ENCODE measurements around the gene CES4A. TPM values are rescaled to one million over a fixed set of nuclear protein-coding genes. Genes with fewer than 3 reads are reported as not detected.
"Not testable (repeated sequence)": the region's sequence is repeated elsewhere in the genome, so short reads cannot be mapped to it uniquely, and the experiment has no call there.

Gene CES4A
- total RNA-seq, 1 donor from 2014 or later = 4.6 TPM

- Mint-ChIP-seq H3K36me3 (ENCODE audit: insufficient read depth) (peaks cover 11% of the 10 kb centered on the region), H3K4me3 (ENCODE audit: low read depth) (no peak overlapping the region), H3K9me3 (ENCODE audit: low read depth) (no peaks in the 10 kb centered on the region), H3K27ac (peak overlapping the region; percentile 42), H3K27me3 (peaks cover 6% of the 10 kb centered on the region), H3K4me1 (ENCODE audit: low read depth) (no peaks in the 10 kb centered on the region)
- DNase-seq (ENCODE audit: low spot score, unreplicated experiment) = no peak
- no peak for TF ChIP-seq CTCF (IDR thresholded peaks at IDR 0.05; ENCODE audit: unreplicated experiment)
These were observed 44.3 kb upstream of the CES4A start for GRCh38 chr16:66944054-66944441.

GRCh38 chr16:66944971-66945370, 43.4 kb upstream of the CES4A start:
- not testable (repeated sequence) for H3K27ac Mint-ChIP-seq; H3K9me3 Mint-ChIP-seq (ENCODE audit: low read depth); H3K4me3 Mint-ChIP-seq (ENCODE audit: low read depth); H3K4me1 Mint-ChIP-seq (ENCODE audit: low read depth); DNase-seq (ENCODE audit: low spot score, unreplicated experiment); H3K27me3 Mint-ChIP-seq
- H3K36me3 Mint-ChIP-seq (ENCODE audit: insufficient read depth) = peaks cover 11% of the 10 kb centered on the region

- Mint-ChIP-seq H3K36me3 (ENCODE audit: insufficient read depth) (peaks cover 11% of the 10 kb centered on the region), H3K4me1 (ENCODE audit: low read depth) (no peaks in the 10 kb centered on the region), H3K4me3 (ENCODE audit: low read depth) (no peak overlapping the region), H3K27me3 (peaks cover 12% of the 10 kb centered on the region), H3K9me3 (ENCODE audit: low read depth) (no peaks in the 10 kb centered on the region), H3K27ac (no peak overlapping the region)
- DNase-seq (ENCODE audit: low spot score, unreplicated experiment) = no peak
- no peak for TF ChIP-seq CTCF (IDR thresholded peaks at IDR 0.05; ENCODE audit: unreplicated experiment)
These were observed 42.5 kb upstream of the CES4A start for GRCh38 chr16:66945939-66946338.

- Mint-ChIP-seq H3K27me3 (peaks cover 12% of the 10 kb centered on the region), H3K36me3 (ENCODE audit: insufficient read depth) (peaks cover 11% of the 10 kb centered on the region), H3K9me3 (ENCODE audit: low read depth) (peaks cover 1% of the 10 kb centered on the region), H3K27ac (no peak overlapping the region), H3K4me1 (ENCODE audit: low read depth) (no peaks in the 10 kb centered on the region), H3K4me3 (ENCODE audit: low read depth) (no peak overlapping the region)
- no peak for DNase-seq (ENCODE audit: low spot score, unreplicated experiment)
- no peak for TF ChIP-seq CTCF (IDR thresholded peaks at IDR 0.05; ENCODE audit: unreplicated experiment)
These were observed 41.8 kb upstream of the CES4A start for GRCh38 chr16:66946541-66946940.

GRCh38 chr16:66946974-66947301, 41.5 kb upstream of the CES4A start:
- H3K27me3 Mint-ChIP-seq = peaks cover 12% of the 10 kb centered on the region
- H3K4me3 Mint-ChIP-seq (ENCODE audit: low read depth) = no peak overlapping the region
- peaks cover 11% of the 10 kb centered on the region for H3K36me3 Mint-ChIP-seq (ENCODE audit: insufficient read depth)
- DNase-seq (ENCODE audit: low spot score, unreplicated experiment) = no peak
- no peak for TF ChIP-seq CTCF (IDR thresholded peaks at IDR 0.05; ENCODE audit: unreplicated experiment)
- no peaks in the 10 kb centered on the region for H3K4me1 Mint-ChIP-seq (ENCODE audit: low read depth)
- H3K9me3 Mint-ChIP-seq (ENCODE audit: low read depth) = peaks cover 4% of the 10 kb centered on the region
- H3K27ac Mint-ChIP-seq = no peak overlapping the region

GRCh38 chr16:66947302-66948065, 40.9 kb upstream of the CES4A start:
- H3K36me3 Mint-ChIP-seq (ENCODE audit: insufficient read depth) = peaks cover 7% of the 10 kb centered on the region

More at GRCh38 chr16:66947302-66948065, 40.9 kb upstream of the CES4A start:
- H3K27me3 Mint-ChIP-seq = peaks cover 12% of the 10 kb centered on the region
- peak; percentile 83 for TF ChIP-seq CTCF (IDR thresholded peaks at IDR 0.05; ENCODE audit: unreplicated experiment)
- no peak overlapping the region for H3K4me3 Mint-ChIP-seq (ENCODE audit: low read depth)
- H3K4me1 Mint-ChIP-seq (ENCODE audit: low read depth) = no peaks in the 10 kb centered on the region
- peaks cover 4% of the 10 kb centered on the region for H3K9me3 Mint-ChIP-seq (ENCODE audit: low read depth)
- no peak overlapping the region for H3K27ac Mint-ChIP-seq
- DNase-seq (ENCODE audit: low spot score, unreplicated experiment) = peak; percentile 63
